DND-41 (cell line): ENCODE data around the gene RALGAPA2.

Source experiments
- CTCF ChIP-seq: IDR thresholded peaks from 2 replicates; pipeline ENCODE4 v1.5.1; 2012; ENCODE audit warnings: borderline replicate concordance, low read length, moderate library complexity, mild to moderate bottlenecking; ENCODE audit not compliant: poor library complexity, severe bottlenecking; ENCODE audit errors: extremely low read depth
- EZH2 ChIP-seq: IDR thresholded peaks from 3 replicates; pipeline ENCODE4 v1.6.1; 2012; ENCODE audit warnings: borderline replicate concordance, low read depth, mild to moderate bottlenecking, moderate library complexity, low read length, inconsistent platforms; ENCODE audit not compliant: severe bottlenecking

- TF ChIP-seq CTCF (no peak), EZH2 (no peak)
These were observed 224.6 kb downstream of the RALGAPA2 start for GRCh38 chr20:20487811-20488210.
